Measurements from ENCODE around the gene ZNF853.
"Not testable (repeated sequence)": the region's sequence is repeated elsewhere in the genome, so short reads cannot be mapped to it uniquely, and the experiment has no call there.

ZNF853 gene

GRCh38 chr7:6606866-6607583 lies 8.4 kb upstream of the ZNF853 start:
- no peak for DNase-seq (ENCODE audit: low spot score)

- DNase-seq (ENCODE audit: low spot score): no peak
Measured at GRCh38 chr7:6607651-6608051, 7.8 kb upstream of the ZNF853 start.

GRCh38 chr7:6608081-6608480 lies 7.3 kb upstream of the ZNF853 start:
- no peak for DNase-seq (ENCODE audit: low spot score)

- no peak for DNase-seq (ENCODE audit: low spot score)
Measured at GRCh38 chr7:6608794-6609193, 6.6 kb upstream of the ZNF853 start.

GRCh38 chr7:6612819-6613218 lies 2.6 kb upstream of the ZNF853 start:
- no peak for DNase-seq (ENCODE audit: low spot score)

GRCh38 chr7:6613706-6614105 lies 1.7 kb upstream of the ZNF853 start:
- DNase-seq (ENCODE audit: low spot score): no peak

- no peak for DNase-seq (ENCODE audit: low spot score)
Measured at GRCh38 chr7:6615723-6616555, 529 bp downstream of the ZNF853 start.

GRCh38 chr7:6616854-6617643 lies 1.6 kb downstream of the ZNF853 start:
- DNase-seq (ENCODE audit: low spot score): no peak

GRCh38 chr7:6618621-6619020 lies 3.2 kb downstream of the ZNF853 start:
- peak; percentile 26 for DNase-seq (ENCODE audit: low spot score)

- no peak for DNase-seq (ENCODE audit: low spot score)
Measured at GRCh38 chr7:6619961-6620360, 4.6 kb downstream of the ZNF853 start.

GRCh38 chr7:6621195-6622133 lies 6.1 kb downstream of the ZNF853 start:
- DNase-seq (ENCODE audit: low spot score): no peak

GRCh38 chr7:6622134-6622710 lies 6.8 kb downstream of the ZNF853 start:
- DNase-seq (ENCODE audit: low spot score): no peak

- DNase-seq (ENCODE audit: low spot score): no peak
Measured at GRCh38 chr7:6623589-6624245, 8.3 kb downstream of the ZNF853 start.

- DNase-seq (ENCODE audit: low spot score): no peak
Measured at GRCh38 chr7:6624246-6624611, 8.8 kb downstream of the ZNF853 start.

- no peak for DNase-seq (ENCODE audit: low spot score)
Measured at GRCh38 chr7:6628045-6628444, 12.6 kb downstream of the ZNF853 start.

- DNase-seq (ENCODE audit: low spot score): no peak
Measured at GRCh38 chr7:6630007-6630849, 14.8 kb downstream of the ZNF853 start.

GRCh38 chr7:6631605-6632004 lies 16.2 kb downstream of the ZNF853 start:
- no peak for DNase-seq (ENCODE audit: low spot score)

GRCh38 chr7:6634021-6634420 lies 18.6 kb downstream of the ZNF853 start:
- DNase-seq (ENCODE audit: low spot score): no peak

- DNase-seq (ENCODE audit: low spot score): not testable (repeated sequence)
Measured at GRCh38 chr7:6634971-6635370, 19.6 kb downstream of the ZNF853 start.

Measured in AG08395 (cell line).